Mesendoderm (in vitro differentiated cells): Measurements from ENCODE around the gene RAMACL.

Experiments used
- DNase-seq: peaks from one replicate; pipeline ENCODE4 v3.0.0; 2013
- H2AK5ac ChIP-seq: 2 replicates; pipeline ENCODE4 v1.6.1; 2013; ENCODE audit warnings: low read length, inconsistent platforms
- H2BK120ac ChIP-seq: 2 replicates; pipeline ENCODE4 v1.6.1; 2013; ENCODE audit warnings: low read depth, mild to moderate bottlenecking, low read length, moderate library complexity, mixed read lengths
- H2BK15ac ChIP-seq: replicated peaks from 2 replicates; pipeline ENCODE4 v1.6.1; 2013; ENCODE audit warnings: low read depth, mild to moderate bottlenecking, moderate library complexity
- H2BK5ac ChIP-seq: 2 replicates; pipeline ENCODE4 v1.6.1; 2013; ENCODE audit warnings: low read length, inconsistent platforms
- H3K18ac ChIP-seq: 2 replicates; pipeline ENCODE4 v1.6.1; 2013; ENCODE audit warnings: mild to moderate bottlenecking, low read length, mixed read lengths
- H3K23ac ChIP-seq: one replicate; pipeline ENCODE4 v1.6.1; 2013; ENCODE audit warnings: low read length
- H3K27ac ChIP-seq: 2 replicates; pipeline ENCODE4 v1.5.1; 2013; ENCODE audit warnings: low read depth, mild to moderate bottlenecking, inconsistent platforms, low read length, moderate library complexity
- H3K27me3 ChIP-seq: 2 replicates; pipeline ENCODE4 v1.6.1; 2013; ENCODE audit warnings: low read length, control low read depth, mild to moderate bottlenecking, inconsistent platforms; ENCODE audit not compliant: insufficient read depth, poor library complexity
- H3K36me3 ChIP-seq: 2 replicates; pipeline ENCODE4 v1.6.1; 2013; ENCODE audit warnings: low read length, inconsistent platforms; ENCODE audit not compliant: control insufficient read depth, insufficient read depth
- H3K4ac ChIP-seq: one replicate; pipeline ENCODE4 v1.6.1; 2013; ENCODE audit warnings: low read depth, mild to moderate bottlenecking, low read length, moderate library complexity
- H3K4me1 ChIP-seq: 2 replicates; pipeline ENCODE4 v1.6.1; 2013; ENCODE audit warnings: low read depth, low read length, inconsistent platforms; ENCODE audit not compliant: control insufficient read depth
- H3K4me2 ChIP-seq: 2 replicates; pipeline ENCODE4 v1.6.1; 2013; ENCODE audit warnings: low read length
- H3K4me3 ChIP-seq: 2 replicates; pipeline ENCODE4 v1.5.1; 2013; ENCODE audit warnings: mild to moderate bottlenecking, low read length
- H3K56ac ChIP-seq: one replicate; pipeline ENCODE4 v1.6.1; 2013; ENCODE audit warnings: low read length
- H3K79me1 ChIP-seq: 2 replicates; pipeline ENCODE4 v1.6.1; 2013; ENCODE audit warnings: low read length, inconsistent platforms
- H3K79me2 ChIP-seq: 2 replicates; pipeline ENCODE4 v1.6.1; 2013; ENCODE audit warnings: mild to moderate bottlenecking, low read length; ENCODE audit not compliant: control insufficient read depth, insufficient read depth
- H3K9ac ChIP-seq: 2 replicates; pipeline ENCODE4 v1.6.1; 2013; ENCODE audit warnings: low read length, inconsistent platforms
- H4K5ac ChIP-seq: one replicate; pipeline ENCODE4 v1.6.1; 2013; ENCODE audit warnings: low read length
- H4K8ac ChIP-seq: one replicate; pipeline ENCODE4 v1.6.1; 2013; ENCODE audit warnings: low read depth, mild to moderate bottlenecking, control low read depth, low read length, moderate library complexity
- WGBS: extraction: QIAGEN DNeasy Blood & Tissue Kit; methylation state at CpG from one replicate; pipeline ENCODE4 v1.1.7; 2013; ENCODE audit warnings: low lambda C conversion rate, missing lambda C conversion rate; ENCODE audit not compliant: insufficient coverage; ENCODE audit errors: extremely low coverage; 5-methylcytosine and 5-hydroxymethylcytosine counted together

RAMACL gene

GRCh38 chr6:166566026-166567011 lies 20.2 kb downstream of the RAMACL start:
- H3K4me2 ChIP-seq = no peak overlapping the region
- H3K79me1 ChIP-seq = no peaks in the 10 kb centered on the region
- no peak overlapping the region for H2BK5ac ChIP-seq
- no peak overlapping the region for H3K4me3 ChIP-seq
- no peak overlapping the region for H4K8ac ChIP-seq
- H3K36me3 ChIP-seq = no peaks in the 10 kb centered on the region
- no peak overlapping the region for H3K4ac ChIP-seq
- no peak overlapping the region for H3K9ac ChIP-seq
- H4K5ac ChIP-seq = no peak overlapping the region
- H2BK15ac ChIP-seq = no peak overlapping the region
- H3K27me3 ChIP-seq = no peaks in the 10 kb centered on the region
- no peak overlapping the region for H2BK120ac ChIP-seq
- DNase-seq = no peak
- H3K56ac ChIP-seq = no peak overlapping the region
- no peaks in the 10 kb centered on the region for H3K79me2 ChIP-seq
- H3K4me1 ChIP-seq = no peaks in the 10 kb centered on the region
- WGBS = no CpG with 5 or more reads among the region's 12 CpGs
- no peak overlapping the region for H3K27ac ChIP-seq
- no peak overlapping the region for H2AK5ac ChIP-seq
- H3K23ac ChIP-seq = no peak overlapping the region
- no peak overlapping the region for H3K18ac ChIP-seq

DNA sequence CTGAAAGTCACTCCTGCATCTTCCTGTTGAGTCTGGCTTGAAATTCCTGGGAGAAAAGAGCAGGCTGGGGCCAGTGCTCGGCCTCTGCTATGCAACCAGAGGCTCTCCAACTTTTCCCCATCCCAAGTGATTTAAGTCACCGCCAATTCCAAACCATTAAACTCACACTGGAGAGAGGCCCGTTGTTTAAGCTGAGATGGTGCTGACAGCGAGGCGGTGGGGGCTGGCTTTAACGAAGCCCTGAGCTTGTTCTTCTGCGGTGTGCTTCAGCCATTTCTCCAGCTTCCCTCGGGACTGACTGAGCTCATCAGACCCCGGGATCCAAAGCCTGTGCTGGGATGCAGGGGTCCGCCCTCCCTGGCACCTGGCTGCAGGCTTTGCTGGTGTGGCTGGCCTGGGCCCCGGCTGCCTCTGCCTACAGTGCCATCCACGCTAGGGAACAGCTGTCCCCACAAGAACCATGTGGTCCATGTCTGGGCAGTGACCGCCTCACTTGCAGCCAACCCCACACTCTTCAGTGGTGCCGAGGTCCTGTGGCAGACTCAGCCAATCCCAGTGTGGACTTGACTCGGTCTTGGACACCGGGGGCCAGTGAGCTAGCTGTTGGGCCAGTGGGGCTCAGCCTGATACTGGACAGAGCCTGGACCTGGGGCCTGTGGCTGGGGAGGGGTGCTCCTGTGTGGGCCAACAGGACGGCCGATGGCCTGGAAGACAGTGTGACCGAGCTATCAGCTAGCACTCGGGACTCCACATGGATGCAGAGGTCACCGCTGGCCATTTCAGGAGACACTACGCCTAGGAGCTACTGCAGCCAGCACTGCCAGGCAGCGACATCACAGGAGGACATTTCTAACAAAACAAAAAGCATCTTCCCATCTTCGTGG lies 21.2 kb downstream of the RAMACL start:
- Histone ChIP-seq H3K79me1 (no peaks in the 10 kb centered on the region), H3K4me2 (no peak overlapping the region), H3K9ac (no peak overlapping the region), H3K18ac (no peak overlapping the region), H3K4me3 (no peak overlapping the region), H3K56ac (no peak overlapping the region), H2BK120ac (no peak overlapping the region), H2BK15ac (no peak overlapping the region), H3K79me2 (no peaks in the 10 kb centered on the region), H3K23ac (no peak overlapping the region), H3K4me1 (no peaks in the 10 kb centered on the region), H3K4ac (no peak overlapping the region), H2AK5ac (no peak overlapping the region), H3K27ac (no peak overlapping the region), H4K5ac (no peak overlapping the region), H2BK5ac (no peak overlapping the region), H3K36me3 (no peaks in the 10 kb centered on the region), H4K8ac (no peak overlapping the region), H3K27me3 (no peaks in the 10 kb centered on the region)
- no peak for DNase-seq
- no CpG with 5 or more reads among the region's 24 CpGs for WGBS

GRCh38 chr6:166563805-166564204 lies 22.7 kb downstream of the RAMACL start:
- Histone ChIP-seq H2BK120ac (no peak overlapping the region), H3K56ac (no peak overlapping the region), H3K4me2 (no peak overlapping the region), H3K79me1 (no peaks in the 10 kb centered on the region), H3K27ac (no peak overlapping the region), H3K23ac (no peak overlapping the region), H3K9ac (no peak overlapping the region), H2BK15ac (no peak overlapping the region), H2AK5ac (no peak overlapping the region), H2BK5ac (no peak overlapping the region), H3K4ac (no peak overlapping the region), H3K79me2 (no peaks in the 10 kb centered on the region), H3K4me1 (no peaks in the 10 kb centered on the region), H3K4me3 (no peak overlapping the region), H4K8ac (no peak overlapping the region), H3K27me3 (no peaks in the 10 kb centered on the region), H4K5ac (no peak overlapping the region), H3K36me3 (no peaks in the 10 kb centered on the region), H3K18ac (no peak overlapping the region)
- DNase-seq = no peak
- no CpG with 5 or more reads among the region's 9 CpGs for WGBS

DNA sequence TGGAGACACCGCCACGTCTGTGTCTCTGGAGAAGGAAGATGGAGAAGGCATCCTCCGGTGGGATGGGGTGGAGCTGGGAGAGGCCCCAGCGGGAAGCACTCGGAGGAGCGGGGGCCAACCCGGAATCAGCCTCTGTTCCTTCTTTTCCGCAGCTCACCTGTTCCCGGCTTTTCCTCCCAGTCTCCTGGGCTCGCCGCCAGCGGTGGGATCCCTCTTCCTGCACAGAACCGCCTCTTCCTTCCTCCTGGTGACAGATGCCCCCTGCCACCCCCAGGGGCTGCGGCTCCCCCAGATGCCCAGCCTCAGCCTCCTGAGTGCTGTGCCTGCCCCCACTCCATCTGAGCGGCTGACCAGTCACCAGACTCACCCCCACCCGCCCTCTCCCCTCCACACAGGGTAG lies 23.3 kb downstream of the RAMACL start:
- Histone ChIP-seq H2BK120ac (no peak overlapping the region), H3K9ac (no peak overlapping the region), H3K56ac (no peak overlapping the region), H3K4ac (no peak overlapping the region), H3K18ac (no peak overlapping the region), H2BK15ac (no peak overlapping the region), H2BK5ac (no peak overlapping the region), H3K4me2 (no peak overlapping the region), H3K36me3 (no peaks in the 10 kb centered on the region), H3K27me3 (no peaks in the 10 kb centered on the region), H3K79me2 (no peaks in the 10 kb centered on the region), H3K27ac (no peak overlapping the region), H4K5ac (no peak overlapping the region), H4K8ac (no peak overlapping the region), H3K79me1 (no peaks in the 10 kb centered on the region), H3K4me3 (no peak overlapping the region), H3K4me1 (no peaks in the 10 kb centered on the region), H3K23ac (no peak overlapping the region), H2AK5ac (no peak overlapping the region)
- no peak for DNase-seq
- WGBS = no CpG with 5 or more reads among the region's 16 CpGs

DNA sequence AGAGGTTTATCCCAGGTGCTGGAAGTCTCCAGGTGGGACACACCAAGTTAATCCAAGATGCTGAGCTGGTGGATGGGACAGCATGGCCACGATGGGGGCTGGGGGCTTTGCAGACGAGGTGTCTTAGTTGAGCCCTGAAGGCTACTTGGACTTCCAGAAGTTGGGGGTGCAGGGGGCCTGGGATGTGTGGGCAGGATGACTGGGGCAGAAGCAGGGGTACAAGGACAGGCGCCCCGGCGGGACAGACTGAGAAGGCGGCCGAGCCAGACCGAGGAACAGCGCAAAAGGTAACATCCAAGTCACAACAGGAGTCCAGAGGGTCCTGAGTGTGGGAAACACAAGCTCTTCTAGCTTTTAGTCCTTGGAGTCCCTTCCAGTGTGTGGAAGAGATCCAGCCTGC lies 23.8 kb downstream of the RAMACL start:
- no peaks in the 10 kb centered on the region for H3K36me3 ChIP-seq
- WGBS = no CpG with 5 or more reads among the region's 9 CpGs

More for the DNA sequence above, 23.8 kb downstream of the RAMACL start:
- Histone ChIP-seq H3K4me3 (no peak overlapping the region), H3K27me3 (no peaks in the 10 kb centered on the region), H3K23ac (no peak overlapping the region), H3K4ac (no peak overlapping the region), H3K56ac (no peak overlapping the region), H3K79me2 (no peaks in the 10 kb centered on the region), H3K4me2 (no peak overlapping the region), H4K5ac (no peak overlapping the region), H2BK5ac (no peak overlapping the region), H2AK5ac (no peak overlapping the region), H3K9ac (no peak overlapping the region), H3K18ac (no peak overlapping the region), H4K8ac (no peak overlapping the region), H3K27ac (no peak overlapping the region), H3K4me1 (no peaks in the 10 kb centered on the region), H2BK15ac (no peak overlapping the region), H2BK120ac (no peak overlapping the region), H3K79me1 (no peaks in the 10 kb centered on the region)
- DNase-seq = no peak
